PFSK-1 (cell line): ENCODE measurements around the gene GRIK1.

Experiments used
- FOXP2 ChIP-seq: optimal IDR thresholded peaks from 2 replicates; pipeline ENCODE3; 2011; ENCODE audit warnings: borderline replicate concordance, control low read depth, inconsistent platforms; ENCODE audit not compliant: insufficient read depth; ENCODE audit errors: extremely low read length, extremely low read depth
- POLR2AphosphoS5 ChIP-seq: IDR thresholded peaks from 2 replicates; pipeline ENCODE4 v1.6.1; 2012; ENCODE audit warnings: low read depth, mild to moderate bottlenecking, control low read depth, low read length, moderate library complexity
- REST ChIP-seq, 2 experiments: IDR thresholded peaks; 2 replicates each; pipeline versions ENCODE4 v1.6.1 to v1.8.0; 2011 to 2012; ENCODE audit warnings: low read depth in 2 of 2, low read length in 2 of 2, control low read depth in 1 of 2, inconsistent platforms in 1 of 2, mild to moderate bottlenecking in 1 of 2, moderate library complexity in 1 of 2; ENCODE audit not compliant: insufficient read depth in 1 of 2
- SIN3A ChIP-seq: IDR thresholded peaks from 2 replicates; pipeline ENCODE4 v1.6.1; 2012; ENCODE audit warnings: mild to moderate bottlenecking, low read length, moderate library complexity, borderline replicate concordance; ENCODE audit not compliant: insufficient read depth
- TAF1 ChIP-seq: IDR thresholded peaks from 2 replicates; pipeline ENCODE4 v1.6.1; 2012; ENCODE audit warnings: low read length, control low read depth, borderline replicate concordance; ENCODE audit not compliant: insufficient read depth

GRIK1 gene

GRCh38 chr21:29670228-29670627 is 269.6 kb downstream of the GRIK1 start:
- TF ChIP-seq POLR2AphosphoS5, result no peak
- no peak for TF ChIP-seq TAF1
- TF ChIP-seq SIN3A, result no peak

GRCh38 chr21:29669416-29669815 is 270.4 kb downstream of the GRIK1 start:
- no peak for TF ChIP-seq REST (IDR thresholded peaks at IDR 0.05; ENCODE audit: insufficient read depth in 1 of 2, low read depth in 2 of 2, low read length in 2 of 2)
- TF ChIP-seq TAF1, result no peak
- no peak for TF ChIP-seq POLR2AphosphoS5
- no peak for TF ChIP-seq SIN3A
- no peak for TF ChIP-seq FOXP2

GRCh38 chr21:29667651-29668050 is 272.1 kb downstream of the GRIK1 start:
- TF ChIP-seq POLR2AphosphoS5 (no peak), SIN3A (no peak), FOXP2 (no peak), TAF1 (no peak)

- TF ChIP-seq POLR2AphosphoS5 (no peak), FOXP2 (no peak)
Measured at GRCh38 chr21:29664615-29665014, 275.2 kb downstream of the GRIK1 start.

GRCh38 chr21:29661672-29662442 is 277.9 kb downstream of the GRIK1 start:
- no peak for TF ChIP-seq TAF1
- TF ChIP-seq SIN3A, result no peak
- no peak for TF ChIP-seq FOXP2
- no peak for TF ChIP-seq REST (IDR thresholded peaks at IDR 0.05; ENCODE audit: insufficient read depth in 1 of 2, low read depth in 2 of 2, low read length in 2 of 2)
- TF ChIP-seq POLR2AphosphoS5, result no peak

GRCh38 chr21:29660047-29660720 is 279.6 kb downstream of the GRIK1 start:
- no peak for TF ChIP-seq POLR2AphosphoS5
- no peak for TF ChIP-seq FOXP2
- TF ChIP-seq TAF1, result no peak
- TF ChIP-seq REST (IDR thresholded peaks at IDR 0.05; ENCODE audit: insufficient read depth in 1 of 2, low read depth in 2 of 2, low read length in 2 of 2), result no peak
- no peak for TF ChIP-seq SIN3A

GRCh38 chr21:29658934-29659203 is 280.9 kb downstream of the GRIK1 start:
- TF ChIP-seq SIN3A, result no peak
- TF ChIP-seq TAF1, result no peak
